GM12872 (cell line): Measurements from ENCODE around the gene CYP2C9.

Source experiments
- CTCF ChIP-seq: IDR thresholded peaks from 3 replicates; pipeline ENCODE4 v1.5.1; 2011; ENCODE audit warnings: low read depth, mild to moderate bottlenecking, low read length, moderate library complexity; ENCODE audit not compliant: insufficient read depth

The CYP2C9 gene

GRCh38 chr10:95031656-95032055 is 93.2 kb downstream of the CYP2C9 start:
- no peak for TF ChIP-seq CTCF

GRCh38 chr10:95034401-95034800 is 95.9 kb downstream of the CYP2C9 start:
- no peak for TF ChIP-seq CTCF

- TF ChIP-seq CTCF: no peak
Measured at GRCh38 chr10:95035332-95036295, 97.2 kb downstream of the CYP2C9 start.

GRCh38 chr10:95039281-95039680 is 100.8 kb downstream of the CYP2C9 start:
- TF ChIP-seq CTCF: no peak
